GM12892 (cell line): Measurements from ENCODE around the gene MBNL1.

Experiments used
- POLR2A ChIP-seq: IDR thresholded peaks from 2 replicates; pipeline ENCODE4 v1.6.1; 2011; ENCODE audit warnings: low read depth, low read length, control low read depth
- POLR2AphosphoS5 ChIP-seq: IDR thresholded peaks from 2 replicates; pipeline ENCODE4 v1.6.1; 2011; ENCODE audit warnings: low read depth, low read length, control low read depth

GRCh38 chr3:152284906-152285305, 16.2 kb downstream of the MBNL1 start:
- no peak for TF ChIP-seq POLR2A
- no peak for TF ChIP-seq POLR2AphosphoS5
